Measurements from ENCODE around the gene CABP2. TPM values are rescaled to one million over a fixed set of nuclear protein-coding genes. Genes with fewer than 3 reads are reported as not detected.
"Not testable (repeated sequence)": the region's sequence is repeated elsewhere in the genome, so short reads cannot be mapped to it uniquely, and the experiment has no call there.

CABP2 gene
- total RNA-seq, 2 donors from 2014 or later: not detected

- H3K4me1 Mint-ChIP-seq: no peaks in the 10 kb centered on the region
- Histone ChIP-seq H3K27ac (ENCODE audit: low read depth, low read length) (no peak overlapping the region), H3K4me1 (ENCODE audit: control insufficient read depth, insufficient read depth, low read length) (no peaks in the 10 kb centered on the region), H3K4me3 (ENCODE audit: low read length) (no peak overlapping the region), H3K9me3 (ENCODE audit: control insufficient read depth, low read length) (no peaks in the 10 kb centered on the region), H3K36me3 (ENCODE audit: control insufficient read depth, insufficient read depth, low read length) (peaks cover 11% of the 10 kb centered on the region), H3K27me3 (ENCODE audit: control insufficient read depth, insufficient read depth, low read length, poor library complexity, severe bottlenecking) (no peaks in the 10 kb centered on the region), H3K9ac (ENCODE audit: extremely low read depth, low read length, poor library complexity, severe bottlenecking) (no peak overlapping the region)
- H3K27me3 Mint-ChIP-seq (ENCODE audit: insufficient read depth): no peaks in the 10 kb centered on the region
- no peak for DNase-seq
- H3K4me3 Mint-ChIP-seq: no peak overlapping the region
- H3K9me3 Mint-ChIP-seq: no peaks in the 10 kb centered on the region
- TF ChIP-seq CTCF (conservative IDR thresholded peaks at IDR 0.05): no peak
- H3K36me3 Mint-ChIP-seq (ENCODE audit: low read depth): peaks cover 28% of the 10 kb centered on the region
- no peak overlapping the region for H3K27ac Mint-ChIP-seq
- 93 to 94% methylated on average over 16 to 23 of the region's 23 CpGs for WGBS, 2 experiments (ENCODE audit: insufficient coverage in 1 of 2, insufficient read length in 1 of 2)
Measured at GRCh38 chr11:67489885-67490726, 33.1 kb downstream of the CABP2 start.

GRCh38 chr11:67489203-67489884 lies 33.9 kb downstream of the CABP2 start:
- Mint-ChIP-seq H3K27me3 (ENCODE audit: insufficient read depth) (peaks cover 5% of the 10 kb centered on the region), H3K4me3 (no peak overlapping the region), H3K36me3 (ENCODE audit: low read depth) (peaks cover 28% of the 10 kb centered on the region), H3K27ac (no peak overlapping the region), H3K4me1 (no peaks in the 10 kb centered on the region), H3K9me3 (no peaks in the 10 kb centered on the region)
- Histone ChIP-seq H3K9me3 (ENCODE audit: control insufficient read depth, low read length) (no peaks in the 10 kb centered on the region), H3K4me3 (ENCODE audit: low read length) (no peak overlapping the region), H3K27me3 (ENCODE audit: control insufficient read depth, insufficient read depth, low read length, poor library complexity, severe bottlenecking) (no peaks in the 10 kb centered on the region), H3K9ac (ENCODE audit: extremely low read depth, low read length, poor library complexity, severe bottlenecking) (no peak overlapping the region), H3K27ac (ENCODE audit: low read depth, low read length) (no peak overlapping the region), H3K4me1 (ENCODE audit: control insufficient read depth, insufficient read depth, low read length) (no peaks in the 10 kb centered on the region), H3K36me3 (ENCODE audit: control insufficient read depth, insufficient read depth, low read length) (peaks cover 11% of the 10 kb centered on the region)
- WGBS, 2 experiments (ENCODE audit: insufficient coverage in 1 of 2, insufficient read length in 1 of 2): 92% methylated on average over 17 to 25 of the region's 25 CpGs
- DNase-seq: peak; percentile 43
- TF ChIP-seq CTCF (conservative IDR thresholded peaks at IDR 0.05): no peak

- no peak overlapping the region for H3K9ac ChIP-seq (ENCODE audit: extremely low read depth, low read length, poor library complexity, severe bottlenecking)
- H3K9me3 ChIP-seq (ENCODE audit: control insufficient read depth, low read length): no peaks in the 10 kb centered on the region
- H3K4me3 ChIP-seq (ENCODE audit: low read length): no peak overlapping the region
- H3K4me1 Mint-ChIP-seq: peaks cover 3% of the 10 kb centered on the region
- no peak for DNase-seq
- 93 to 95% methylated on average over 14 to 20 of the region's 20 CpGs for whole genome bisulfite sequencing, 2 experiments (ENCODE audit: insufficient coverage in 1 of 2, insufficient read length in 1 of 2)
- H3K4me1 ChIP-seq (ENCODE audit: control insufficient read depth, insufficient read depth, low read length): no peaks in the 10 kb centered on the region
- H3K27ac Mint-ChIP-seq: no peak overlapping the region
- no peak for TF ChIP-seq CTCF (conservative IDR thresholded peaks at IDR 0.05)
- no peak overlapping the region for H3K27ac ChIP-seq (ENCODE audit: low read depth, low read length)
- H3K4me3 Mint-ChIP-seq: no peak overlapping the region
- peaks cover 19% of the 10 kb centered on the region for H3K27me3 Mint-ChIP-seq (ENCODE audit: insufficient read depth)
- peaks cover 21% of the 10 kb centered on the region for H3K36me3 Mint-ChIP-seq (ENCODE audit: low read depth)
- H3K36me3 ChIP-seq (ENCODE audit: control insufficient read depth, insufficient read depth, low read length): no peaks in the 10 kb centered on the region
- peaks cover 3% of the 10 kb centered on the region for H3K9me3 Mint-ChIP-seq
- no peaks in the 10 kb centered on the region for H3K27me3 ChIP-seq (ENCODE audit: control insufficient read depth, insufficient read depth, low read length, poor library complexity, severe bottlenecking)
Measured at GRCh38 chr11:67486481-67487195, 36.6 kb downstream of the CABP2 start.

- H3K27ac ChIP-seq (ENCODE audit: low read depth, low read length); H3K27me3 ChIP-seq (ENCODE audit: control insufficient read depth, insufficient read depth, low read length, poor library complexity, severe bottlenecking); H3K36me3 ChIP-seq (ENCODE audit: control insufficient read depth, insufficient read depth, low read length); H3K9ac ChIP-seq (ENCODE audit: extremely low read depth, low read length, poor library complexity, severe bottlenecking); H3K9me3 Mint-ChIP-seq; H3K4me1 Mint-ChIP-seq; H3K4me1 ChIP-seq (ENCODE audit: control insufficient read depth, insufficient read depth, low read length); H3K4me3 ChIP-seq (ENCODE audit: low read length); H3K4me3 Mint-ChIP-seq; H3K27ac Mint-ChIP-seq; H3K9me3 ChIP-seq (ENCODE audit: control insufficient read depth, low read length): not testable (repeated sequence)
- 93 to 95% methylated on average over 6 to 7 of the region's 7 CpGs for WGBS, 2 experiments (ENCODE audit: insufficient coverage in 1 of 2, insufficient read length in 1 of 2)
- H3K27me3 Mint-ChIP-seq (ENCODE audit: insufficient read depth): peaks cover 19% of the 10 kb centered on the region
- DNase-seq: peak; percentile 76
- peaks cover 18% of the 10 kb centered on the region for H3K36me3 Mint-ChIP-seq (ENCODE audit: low read depth)
Measured at GRCh38 chr11:67485873-67486361, 37.3 kb downstream of the CABP2 start.

Data from endodermal cell (in vitro differentiated cells).